GM21529 (cell line): Measurements from ENCODE around the gene PDSS2.
"Not testable (repeated sequence)": the region's sequence is repeated elsewhere in the genome, so short reads cannot be mapped to it uniquely, and the experiment has no call there.

Experiments used
- ATAC-seq: cut with Tn5 transposase; IDR thresholded peaks from one replicate; pipeline ENCODE4 v1.9.1; 2021; ENCODE audit not compliant: unreplicated experiment

PDSS2 gene

DNA sequence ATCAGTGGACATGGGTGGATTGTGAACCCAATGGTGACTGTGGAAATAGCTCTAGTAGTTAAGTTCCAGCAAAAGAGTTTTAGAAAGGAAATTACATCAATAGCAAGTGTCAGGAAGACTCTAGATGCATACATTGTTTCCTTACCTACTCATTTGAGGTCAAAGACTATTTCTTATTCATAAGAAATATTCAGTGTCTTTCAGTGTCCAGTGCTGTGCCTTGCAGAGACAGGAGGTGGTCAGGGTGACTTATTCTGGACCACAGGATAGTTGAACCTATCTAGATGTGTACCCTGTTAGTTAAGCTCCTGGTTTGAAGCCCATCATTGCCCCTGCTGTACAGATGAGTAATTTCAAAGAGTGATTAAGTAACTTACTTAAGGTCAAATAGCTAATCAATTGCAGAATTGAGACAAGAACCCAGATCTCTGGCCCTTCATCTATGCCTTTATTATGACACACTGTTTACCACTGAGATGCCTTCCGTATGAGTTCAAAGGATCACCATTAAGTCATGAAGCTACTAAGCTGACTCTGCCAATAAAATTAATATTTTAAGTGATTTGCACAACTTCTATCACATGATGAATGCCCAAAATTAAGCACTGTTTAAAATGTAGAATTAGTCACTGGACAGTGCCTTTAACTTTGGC, 136.1 kb downstream of the PDSS2 start:
- no peak for ATAC-seq

DNA sequence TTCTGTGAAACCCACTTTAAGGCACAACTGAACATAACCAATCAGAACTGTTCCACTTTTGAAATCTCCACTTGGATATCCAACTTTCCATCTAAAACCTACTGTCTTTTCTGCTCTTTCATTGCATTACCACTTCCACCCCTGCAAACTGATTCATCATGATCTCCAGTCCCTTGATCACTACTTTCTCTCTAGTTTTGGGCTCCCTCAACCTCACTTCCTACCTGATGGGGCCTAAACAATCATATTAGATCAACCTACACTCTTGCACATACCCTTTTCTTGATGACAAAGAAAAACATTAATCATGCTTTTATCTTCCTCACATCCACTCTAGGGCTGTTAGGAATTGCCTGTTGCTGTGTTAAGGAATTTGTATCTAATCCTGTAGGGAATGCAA, 137.6 kb downstream of the PDSS2 start:
- no peak for ATAC-seq

DNA sequence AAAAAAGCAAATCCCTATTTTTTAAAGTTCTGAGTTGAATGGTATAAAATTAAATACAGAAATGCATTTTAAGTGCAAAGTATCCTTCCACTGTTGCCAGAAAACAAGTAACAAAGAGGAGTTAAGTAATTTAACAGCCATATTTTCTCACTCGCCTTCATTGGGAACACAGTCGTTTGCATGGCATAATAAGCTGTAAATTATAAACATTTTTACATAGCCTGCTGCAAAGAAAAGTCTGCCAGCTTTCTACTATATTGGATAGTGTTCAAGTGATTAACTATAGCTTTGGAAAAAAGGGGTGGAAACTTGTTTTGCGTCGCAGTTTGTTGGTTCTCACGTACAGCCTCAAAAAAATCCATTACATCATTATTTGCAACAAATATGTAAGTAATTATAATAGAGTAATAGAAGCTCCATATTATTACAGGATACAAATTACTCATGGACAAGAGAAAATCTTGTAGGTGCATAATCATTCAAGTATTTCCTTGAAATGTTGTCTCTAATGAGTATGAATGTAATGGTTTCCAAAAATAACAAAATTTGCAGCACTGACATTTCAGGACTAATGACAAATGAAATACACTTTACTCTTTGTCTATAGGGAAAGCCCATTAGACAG, 139.3 kb downstream of the PDSS2 start:
- no peak for ATAC-seq

DNA sequence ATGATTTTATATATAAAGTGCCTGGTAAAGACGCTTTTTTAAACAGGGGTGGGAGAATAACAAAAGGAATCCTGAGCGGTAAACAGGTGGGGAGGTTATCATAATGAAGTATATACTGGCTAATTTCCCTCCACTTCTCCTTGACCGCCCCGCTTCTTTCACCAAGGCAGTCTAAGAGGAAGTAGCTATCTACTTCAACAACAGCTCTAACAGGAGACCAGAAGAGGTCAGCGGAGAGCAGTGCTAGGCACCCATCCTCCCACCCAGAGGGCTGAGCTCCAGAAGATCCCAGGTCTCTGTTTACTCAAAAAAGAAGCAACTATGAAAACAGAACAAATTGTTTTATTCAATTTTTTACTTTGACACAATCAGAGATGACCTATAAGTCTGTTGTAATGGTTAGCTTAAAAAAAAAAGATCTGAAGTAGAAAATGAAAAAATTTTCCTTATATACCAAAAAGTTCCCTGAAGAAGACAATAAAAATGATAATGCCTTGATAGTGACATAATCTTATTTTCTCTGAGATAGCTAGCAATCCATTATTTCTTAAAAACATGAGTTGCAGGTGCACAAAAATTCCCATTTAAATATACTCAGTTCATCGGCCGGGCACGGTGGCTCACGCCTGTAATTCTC, 141.1 kb downstream of the PDSS2 start:
- peak; percentile 84 for ATAC-seq

DNA sequence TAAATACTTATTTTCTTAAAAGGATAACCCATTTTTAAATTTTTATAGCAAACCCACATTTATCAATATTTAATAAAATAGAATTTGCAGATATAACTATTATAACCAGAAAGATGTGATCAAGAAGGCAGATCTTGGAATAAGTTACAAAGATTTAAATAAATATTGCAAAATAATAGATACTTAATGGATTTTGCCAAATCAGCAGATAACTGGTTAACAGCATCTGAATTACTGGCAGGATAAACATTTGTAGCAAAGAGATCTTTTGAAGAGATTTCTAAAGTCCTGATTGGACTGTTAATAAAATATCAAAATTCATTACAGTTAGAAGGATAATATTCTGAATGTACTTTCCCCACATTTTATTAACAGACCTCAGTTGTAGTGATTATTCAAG, 144.2 kb downstream of the PDSS2 start:
- no peak for ATAC-seq

DNA sequence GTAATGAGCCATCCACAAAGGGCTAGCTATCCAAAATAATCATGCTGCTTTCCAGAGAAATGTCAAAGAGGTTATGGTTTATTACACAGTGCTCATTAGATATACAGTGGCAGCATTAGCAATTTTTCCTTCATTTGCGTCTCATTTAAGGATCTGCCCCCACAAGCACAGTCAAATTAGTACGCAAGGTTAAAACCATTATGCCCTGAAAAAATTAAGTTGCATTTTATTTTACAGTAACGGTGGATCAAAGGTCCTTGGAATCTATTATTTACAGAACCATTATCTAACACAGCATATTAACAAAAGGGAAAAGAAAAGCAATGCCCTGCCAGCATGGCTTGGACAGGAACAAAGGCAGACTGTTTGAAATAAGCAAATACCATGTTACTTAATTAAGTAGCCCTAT, 144.8 kb downstream of the PDSS2 start:
- ATAC-seq = no peak

DNA sequence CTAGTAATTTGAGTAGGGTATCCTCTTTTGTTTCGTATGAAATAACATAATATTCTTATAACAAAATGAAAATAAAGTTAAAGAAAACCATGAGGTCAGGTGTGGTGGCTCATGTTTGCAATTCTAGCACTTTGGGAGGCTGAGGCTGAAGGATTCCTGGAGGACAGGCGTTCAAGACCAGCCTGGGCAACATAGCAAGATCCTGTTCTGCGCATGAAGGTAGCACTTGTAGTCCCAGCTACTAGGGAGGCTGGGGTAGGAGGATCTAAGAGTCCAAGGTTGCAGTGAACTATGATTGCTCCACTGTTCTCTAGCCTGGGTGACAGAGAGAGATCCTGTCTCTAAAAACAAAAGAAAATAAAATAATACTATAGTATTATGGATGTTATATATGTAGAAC, 145.6 kb downstream of the PDSS2 start:
- ATAC-seq = no peak

DNA sequence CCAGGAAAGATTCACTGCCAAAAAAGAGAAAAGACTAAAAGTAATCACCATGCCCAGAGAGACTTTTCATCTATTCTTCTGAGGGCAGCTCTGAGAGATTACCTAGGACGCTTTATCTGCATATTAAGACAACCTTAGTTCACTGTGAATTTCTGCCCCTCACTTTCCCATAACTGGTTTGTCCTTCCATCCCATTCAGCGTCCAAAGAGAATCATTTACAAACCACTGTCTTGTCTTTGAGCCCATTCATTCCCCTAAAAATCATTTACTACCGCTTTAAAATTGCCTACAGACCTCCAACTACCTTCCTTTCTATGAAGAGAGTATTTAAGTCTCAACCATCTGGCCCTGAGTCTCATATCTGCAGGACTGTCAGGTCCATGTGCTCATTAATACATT, 149.0 kb downstream of the PDSS2 start:
- no peak for ATAC-seq

DNA sequence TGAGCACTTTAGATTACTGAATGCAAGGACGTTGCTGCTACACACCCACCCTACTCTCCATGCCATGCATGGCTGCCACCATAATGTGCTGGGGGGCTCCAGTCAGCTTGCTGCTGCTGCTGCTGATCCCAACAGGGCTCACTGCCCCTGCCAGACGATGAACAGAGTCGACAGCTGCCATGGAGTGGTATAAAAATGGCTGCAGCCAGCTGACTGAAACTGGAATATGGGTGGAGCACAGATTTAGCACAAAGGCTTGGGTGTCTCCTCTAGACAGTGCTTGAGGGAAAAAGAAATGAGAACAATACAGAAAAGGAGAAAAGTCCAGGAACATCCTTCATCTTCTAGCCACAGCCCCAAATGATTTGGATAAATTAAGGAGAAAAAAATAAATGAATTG, 150.7 kb downstream of the PDSS2 start:
- no peak for ATAC-seq

DNA sequence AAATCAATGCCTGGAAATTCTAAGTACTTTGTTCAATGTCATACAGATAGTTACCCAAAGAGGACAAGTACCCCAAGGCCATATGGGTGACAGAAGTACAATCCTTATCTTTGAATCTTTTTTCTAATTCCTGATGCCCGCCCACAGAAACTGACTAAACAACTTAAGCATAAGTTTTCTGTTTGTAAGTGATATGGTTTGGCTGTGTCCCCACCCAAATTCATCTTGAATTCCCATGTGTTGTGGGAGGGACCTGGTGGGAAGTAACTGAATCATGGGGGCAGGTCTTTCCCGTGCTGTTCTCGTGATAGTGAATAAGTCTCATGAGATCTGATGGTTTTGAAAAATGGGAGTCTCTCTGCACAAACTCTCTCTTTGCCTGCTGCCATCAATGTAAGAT, 153.4 kb downstream of the PDSS2 start:
- ATAC-seq = not testable (repeated sequence)

DNA sequence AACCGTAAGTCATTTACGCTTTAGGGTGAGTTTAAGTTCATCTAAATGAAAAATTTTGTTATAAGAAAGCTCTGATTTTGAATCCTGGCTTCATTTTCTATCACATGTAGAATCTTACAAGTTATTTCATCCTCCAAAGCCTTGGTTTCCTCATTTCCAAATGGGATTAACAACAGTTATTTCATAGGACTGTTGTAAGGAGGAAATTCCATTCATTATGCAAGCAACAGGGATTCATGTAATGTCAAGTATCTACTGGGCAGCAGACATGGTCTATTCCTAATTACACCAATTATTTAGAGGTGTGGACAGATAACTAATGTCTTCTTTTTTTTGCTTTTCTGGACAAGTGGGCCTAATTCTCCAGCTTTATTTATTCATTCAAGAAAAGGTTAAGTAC, 154.0 kb downstream of the PDSS2 start:
- ATAC-seq = no peak

DNA sequence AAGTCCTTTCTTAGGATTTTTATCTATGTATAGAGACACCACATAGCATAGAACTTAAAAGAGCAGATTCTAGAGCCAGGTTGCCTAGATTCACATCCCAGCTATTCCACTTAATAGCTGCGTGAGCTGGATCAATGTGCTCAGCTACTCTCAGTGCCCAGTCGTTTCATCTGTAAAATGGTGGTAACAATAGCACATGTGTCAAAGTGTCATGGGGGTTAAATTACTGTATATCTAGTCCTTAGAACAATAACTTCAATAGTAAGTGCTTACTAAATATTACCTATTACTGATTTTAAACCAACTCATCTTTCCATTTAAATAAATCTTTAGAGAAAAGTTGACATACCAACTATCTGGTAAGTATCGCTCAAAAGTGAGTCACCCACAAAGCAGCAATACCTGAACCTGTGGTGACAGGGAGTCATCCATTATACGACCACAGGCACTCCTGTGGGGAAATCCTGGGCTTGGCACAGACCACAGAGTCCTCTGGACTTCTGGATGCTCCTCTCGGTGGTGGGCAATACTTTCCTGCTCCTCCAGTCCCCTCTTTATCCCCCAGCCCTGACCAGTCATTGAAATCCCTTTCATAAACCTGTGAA, 154.8 kb downstream of the PDSS2 start:
- no peak for ATAC-seq

DNA sequence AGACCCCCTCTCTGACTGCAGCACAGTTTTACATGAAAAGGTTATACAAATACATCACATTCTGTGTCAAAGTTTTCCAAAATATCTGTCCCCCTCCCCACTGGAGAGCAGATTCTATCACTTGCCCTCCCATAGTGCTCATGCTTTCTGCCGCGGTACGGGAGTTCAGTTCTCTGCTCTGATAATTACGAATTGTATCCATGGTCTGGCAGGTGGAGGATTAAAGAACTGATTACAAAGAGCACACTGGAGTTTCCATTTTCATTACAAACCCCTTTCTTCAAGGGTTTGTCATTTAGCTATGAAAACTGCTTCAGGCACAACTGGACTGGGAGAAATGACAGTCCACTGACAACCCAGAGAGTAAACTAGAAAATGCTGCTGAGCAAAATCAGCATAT, 166.0 kb downstream of the PDSS2 start:
- no peak for ATAC-seq

DNA sequence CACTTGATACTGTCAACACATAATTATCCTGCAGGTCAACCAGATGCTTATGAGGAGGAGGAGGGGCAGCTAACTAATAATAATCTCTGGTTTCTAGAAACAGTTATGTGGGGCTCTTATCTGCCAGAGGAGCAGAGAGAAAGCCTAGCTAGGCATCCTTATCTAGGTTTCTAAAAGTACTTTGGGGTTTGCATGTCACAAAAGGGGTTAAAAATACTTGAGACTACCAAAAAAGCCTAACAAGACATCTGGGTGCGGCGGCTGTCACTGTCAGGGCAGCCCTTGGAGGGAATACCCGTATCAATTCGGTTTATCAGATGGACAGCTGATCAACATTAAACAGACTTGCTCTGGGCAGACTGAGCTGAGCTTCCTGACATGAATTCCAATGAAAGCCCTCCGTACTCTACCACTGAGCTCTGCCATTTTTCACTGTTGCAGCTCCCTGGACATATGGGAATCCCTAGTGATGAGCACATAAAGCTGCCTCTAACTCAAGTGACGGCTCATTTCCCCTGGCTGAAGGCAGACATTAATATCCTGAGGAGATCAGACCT, 166.6 kb downstream of the PDSS2 start:
- no peak for ATAC-seq

DNA sequence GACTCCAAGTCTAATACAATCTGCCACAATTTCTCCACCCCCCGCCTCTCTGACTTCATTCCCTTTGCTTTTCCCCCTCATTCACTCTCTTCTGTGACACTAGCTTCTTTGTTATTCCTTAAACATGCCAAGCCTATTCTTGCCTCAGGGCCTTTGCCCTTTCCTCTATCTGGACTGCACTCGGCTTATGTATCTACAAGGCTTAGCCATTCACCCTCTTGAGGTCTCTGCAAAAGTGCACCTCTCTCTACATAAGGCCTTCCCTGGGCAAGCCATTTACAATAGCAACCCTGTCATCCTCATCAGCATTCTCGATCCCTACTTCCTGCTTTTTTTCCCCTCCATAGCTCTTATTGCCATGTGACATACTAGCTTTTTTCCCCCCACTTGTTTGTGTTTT, 168.9 kb downstream of the PDSS2 start:
- ATAC-seq = no peak

DNA sequence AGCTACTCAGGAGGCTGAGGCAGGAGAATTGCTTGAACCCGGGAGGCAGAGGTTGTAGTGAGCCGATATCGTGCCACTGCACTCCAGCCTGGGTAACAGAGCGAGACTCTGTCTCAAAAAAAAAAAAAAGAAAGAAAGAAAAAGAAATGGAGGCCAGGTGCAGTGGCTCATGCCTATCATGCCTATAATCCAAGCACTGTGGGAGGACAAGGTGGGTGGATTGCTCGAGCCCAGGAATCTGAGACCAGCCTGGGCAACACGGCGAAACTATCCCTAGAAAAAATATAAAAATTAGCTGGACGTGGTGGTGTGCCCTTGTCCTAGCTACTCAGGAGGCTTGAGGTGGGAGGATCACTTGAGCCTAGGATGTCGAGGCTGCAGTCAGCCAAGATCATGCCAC, 170.1 kb downstream of the PDSS2 start:
- not testable (repeated sequence) for ATAC-seq

DNA sequence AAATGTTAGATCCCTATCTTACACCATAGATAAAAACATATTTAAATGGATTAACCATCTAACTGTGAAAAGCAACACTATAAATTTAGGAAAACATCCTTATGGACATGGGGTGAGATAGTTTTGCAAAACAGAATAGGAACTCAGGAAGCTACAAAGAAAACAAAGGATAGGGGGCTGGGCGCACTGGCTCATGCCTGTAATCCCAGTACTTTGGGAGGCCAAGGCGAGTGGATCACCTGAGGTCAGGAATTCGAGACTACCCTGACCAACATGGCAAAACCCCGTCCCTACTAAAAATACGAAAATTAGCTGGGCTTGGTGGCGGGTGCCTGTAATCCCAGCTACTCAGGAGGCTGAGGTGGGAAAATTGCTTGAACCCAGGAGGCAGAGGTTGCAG, 173.7 kb downstream of the PDSS2 start:
- ATAC-seq = not testable (repeated sequence)

DNA sequence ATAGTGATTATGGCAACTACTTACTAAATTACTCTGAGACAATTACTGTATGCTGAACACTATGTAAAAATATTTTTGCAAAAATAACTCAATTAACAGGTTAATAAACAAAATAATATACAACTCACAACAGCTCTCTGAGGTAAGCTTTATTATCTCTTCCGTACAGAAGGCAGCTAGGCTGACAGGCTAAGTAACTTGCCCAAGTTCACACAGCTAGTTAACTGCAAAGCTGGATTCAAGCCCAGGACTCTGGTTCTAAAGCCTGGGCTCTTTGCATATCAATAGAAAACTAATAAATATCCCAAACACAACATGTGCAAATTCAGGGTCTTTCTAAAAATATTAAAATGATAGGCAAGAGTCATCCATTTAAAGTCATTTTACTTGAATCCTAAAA, 174.6 kb downstream of the PDSS2 start:
- no peak for ATAC-seq

DNA sequence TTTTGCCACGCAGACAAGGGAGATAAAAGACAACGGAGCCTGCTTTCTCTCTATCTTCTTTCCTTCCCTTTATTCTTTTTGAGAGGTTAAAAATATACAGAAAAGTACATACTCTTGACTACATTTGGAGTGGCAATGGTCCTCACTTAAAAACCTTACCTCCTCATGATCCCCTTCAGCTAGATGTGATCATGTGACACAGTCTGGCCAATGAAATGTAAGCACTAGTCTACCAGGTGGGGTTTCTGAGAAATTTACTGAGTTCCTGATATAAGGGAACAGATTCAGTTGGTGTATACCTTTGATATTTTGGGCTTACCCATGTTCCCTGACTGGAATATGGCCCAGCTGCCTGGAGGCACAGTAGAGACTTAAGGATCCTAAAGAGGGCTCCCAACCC, 178.6 kb downstream of the PDSS2 start:
- no peak for ATAC-seq

DNA sequence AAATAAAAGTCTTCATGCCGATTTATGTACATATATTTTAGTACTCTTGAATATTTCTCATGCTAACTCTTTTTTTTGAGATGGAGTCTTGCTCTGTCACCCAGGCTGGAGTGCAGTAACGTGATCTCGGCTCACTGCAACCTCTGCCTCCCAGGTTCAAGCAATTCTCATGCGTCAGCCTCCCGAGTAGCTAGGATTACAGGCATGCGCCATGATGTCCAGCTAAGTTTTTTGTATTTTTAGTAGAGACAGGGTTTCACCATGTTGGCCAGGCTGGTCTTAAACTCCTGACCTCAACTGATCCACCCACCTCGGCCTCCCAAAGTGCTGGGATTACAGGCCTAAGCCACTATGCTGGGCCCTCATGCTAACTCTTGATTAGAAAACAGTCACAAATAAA, 179.4 kb downstream of the PDSS2 start:
- ATAC-seq = not testable (repeated sequence)

DNA sequence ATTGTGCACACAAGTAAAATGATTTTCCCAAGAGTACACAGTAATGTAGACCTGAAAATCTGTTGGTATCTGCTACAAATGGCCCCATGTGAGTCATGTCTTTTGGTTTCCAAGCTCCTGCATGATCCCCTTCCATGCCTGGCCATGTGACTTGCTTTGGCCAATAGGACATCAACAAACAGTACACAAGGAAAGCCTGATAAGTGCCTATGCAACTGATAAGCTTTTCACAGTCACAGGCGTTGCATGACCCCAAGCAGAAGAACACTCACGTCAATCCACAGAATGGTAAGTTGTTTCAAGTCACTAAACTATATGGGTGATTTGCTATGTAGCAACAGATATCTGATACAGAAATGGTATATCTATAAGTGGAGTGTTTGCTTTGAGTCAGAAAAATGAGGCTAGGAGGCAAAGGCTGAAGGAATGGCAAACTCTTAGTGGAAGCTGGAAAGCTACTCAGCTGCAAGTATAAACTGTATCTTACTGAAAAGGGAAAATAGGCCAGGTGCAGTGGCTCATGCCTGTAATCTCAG, 184.0 kb downstream of the PDSS2 start:
- no peak for ATAC-seq

DNA sequence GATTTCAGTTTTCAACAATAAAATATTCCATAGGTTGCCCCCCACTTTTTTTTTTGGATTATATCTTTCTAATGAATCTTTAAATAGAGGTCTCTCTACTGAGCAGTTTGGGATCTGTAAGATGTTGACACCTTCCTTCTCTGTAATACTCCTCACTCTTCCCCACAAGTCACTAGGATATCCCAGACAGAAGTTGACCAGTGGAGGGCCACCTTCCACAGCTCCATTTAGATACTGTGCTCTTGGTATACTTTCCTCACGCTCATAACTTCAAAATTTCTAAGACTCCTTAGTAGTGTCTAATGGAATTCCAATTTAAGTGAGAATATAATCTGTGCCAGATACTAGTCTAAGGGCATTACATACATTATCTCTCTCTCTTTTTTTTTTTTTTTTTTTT, 185.1 kb downstream of the PDSS2 start:
- no peak for ATAC-seq
